OCI-LY7 (cell line): Measurements from ENCODE around the gene YAF2. TPM values are rescaled to one million over a fixed set of nuclear protein-coding genes. Genes with fewer than 3 reads are reported as not detected.

Experiments
- BruUV-seq: library from RNA; stranded (reverse); fragments of 400-500 nt; replicated peaks from 2 replicates; lab custom pipeline; 2021; lab: Mats Ljungman, UMichigan
- CTCF ChIA-PET: fragments of 300-600 bp; sonication (Branson Sonifier 250); formaldehyde crosslinking; loops from one replicate; lab custom pipeline; 2022; ENCODE audit warnings: antibody characterized with exemption; ENCODE audit not compliant: unreplicated experiment; lab: Charles Lee
- POLR2A ChIA-PET: fragments of 300-600 bp; sonication (Branson Sonifier 250); formaldehyde crosslinking; loops from one replicate; lab custom pipeline; 2022; ENCODE audit warnings: antibody characterized with exemption; lab: Charles Lee
- DNase-seq: peaks from one replicate; pipeline ENCODE4 v3.0.0-alpha.2; 2015; ENCODE audit warnings: low spot score
- H2AFZ ChIP-seq: fragments of 200-600 bp; sonication (generic), shearing (Covaris generic); 2 replicates; pipeline ENCODE4 v1.6.1; 2014; ENCODE audit warnings: mild to moderate bottlenecking, antibody characterized with exemption, low read length, moderate library complexity
- H3K27ac ChIP-seq: fragments of 200-600 bp; sonication (generic); 2 replicates; pipeline ENCODE4 v1.5.1; 2014; ENCODE audit warnings: mixed run types, low read depth, mild to moderate bottlenecking, moderate library complexity, low read length, inconsistent platforms; ENCODE audit not compliant: poor library complexity, severe bottlenecking
- H3K36me3 ChIP-seq: fragments of 200-600 bp; sonication (generic); 2 replicates; pipeline ENCODE4 v1.6.1; 2014; ENCODE audit warnings: mild to moderate bottlenecking, antibody characterized with exemption, low read length, moderate library complexity, mixed read lengths; ENCODE audit not compliant: insufficient read depth
- H3K4me1 ChIP-seq: fragments of 200-600 bp; sonication (generic); 2 replicates; pipeline ENCODE4 v1.5.1; 2014; ENCODE audit warnings: mild to moderate bottlenecking, low read length; ENCODE audit not compliant: insufficient read depth, poor library complexity, severe bottlenecking
- H3K4me2 ChIP-seq: fragments of 200-600 bp; sonication (generic); 2 replicates; pipeline ENCODE4 v1.6.1; 2014; ENCODE audit warnings: mild to moderate bottlenecking, low read length
- H3K4me3 ChIP-seq: fragments of 200-600 bp; sonication (generic); 2 replicates; pipeline ENCODE4 v1.5.1; 2014; ENCODE audit warnings: mild to moderate bottlenecking, low read depth, low read length; ENCODE audit not compliant: poor library complexity, severe bottlenecking
- H3K79me2 ChIP-seq: fragments of 200-600 bp; sonication (generic); 2 replicates; pipeline ENCODE4 v1.6.1; 2016; ENCODE audit warnings: low read depth, mild to moderate bottlenecking, low read length, moderate library complexity, mixed read lengths; ENCODE audit not compliant: insufficient read depth
- H3K9me2 ChIP-seq: fragments of 200-600 bp; sonication (generic); 2 replicates; pipeline ENCODE4 v1.6.1; 2016; ENCODE audit warnings: mild to moderate bottlenecking, low read length, mixed read lengths; ENCODE audit not compliant: insufficient read depth
- H3K9me3 ChIP-seq: fragments of 200-600 bp; sonication (generic); 2 replicates; pipeline ENCODE4 v1.6.1; 2014; ENCODE audit warnings: mild to moderate bottlenecking, mixed run types, low read length, mixed read lengths
- H4K20me1 ChIP-seq: fragments of 200-600 bp; sonication (generic); 2 replicates; pipeline ENCODE4 v1.6.1; 2014; ENCODE audit warnings: mild to moderate bottlenecking, antibody characterized with exemption, low read length, moderate library complexity, mixed read lengths; ENCODE audit not compliant: insufficient read depth
- EZH2phosphoT487 ChIP-seq: fragments of 200-600 bp; sonication (generic); IDR thresholded peaks from 2 replicates; pipeline ENCODE4 v1.6.1; 2018; ENCODE audit warnings: low read depth, borderline replicate concordance, mild to moderate bottlenecking, mixed run types, antibody characterized with exemption, low read length, moderate library complexity, mixed read lengths
- intact Hi-C: fragments of 100-400 bp; cut with micrococcal nuclease; formaldehyde crosslinking; loops from one replicate; pipeline ENCODE4 v1.10.0; 2022; ENCODE audit not compliant: unreplicated experiment
- total RNA-seq, 2 experiments: library from RNA; depleted of rRNA in 1 of 2; stranded (reverse); fragments of >200 nt in 1 of 2; shearing (Covaris generic) in 1 of 2; gene quantifications; 2 replicates each; pipeline ENCODE4 v1.2.3, GENCODE V29; 2014 to 2022
- TF ChIP-seq, protein P1 (sequence below): fragments of 200-600 bp; sonication (generic); conservative IDR thresholded peaks from 2 replicates; pipeline ENCODE4 v1.5.1; 2014; ENCODE audit warnings: mild to moderate bottlenecking, antibody characterized with exemption, low read length, moderate library complexity, mixed read lengths

Gene YAF2
- total RNA-seq, 2 experiments from 2014 or later, result 16.2 to 43.6 TPM

DNA sequence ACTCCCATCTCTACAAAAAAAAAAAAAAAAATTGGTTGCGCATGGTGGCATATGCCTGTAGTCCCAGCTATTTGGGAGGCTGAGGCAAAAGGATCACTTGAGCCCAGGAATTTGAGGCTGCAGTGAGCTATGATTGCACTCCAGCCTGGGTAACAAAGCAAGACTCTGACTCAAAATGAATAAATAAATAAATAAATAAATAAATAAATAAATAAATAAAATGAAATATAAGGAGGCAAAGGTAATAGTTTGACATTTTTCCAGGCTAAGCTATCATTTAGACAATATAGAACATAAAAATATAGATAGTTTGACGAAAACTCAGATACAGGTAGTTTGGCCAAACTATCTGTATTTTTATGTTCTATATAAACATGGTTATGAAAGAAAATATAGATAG lies 47.4 kb upstream of the YAF2 start:
- Histone ChIP-seq H4K20me1 (no peaks in the 10 kb centered on the region), H2AFZ (no peak overlapping the region), H3K27ac (no peak overlapping the region), H3K9me2 (no peaks in the 10 kb centered on the region), H3K4me2 (no peak overlapping the region), H3K9me3 (no peaks in the 10 kb centered on the region), H3K4me1 (no peaks in the 10 kb centered on the region), H3K79me2 (no peaks in the 10 kb centered on the region), H3K4me3 (no peak overlapping the region), H3K36me3 (no peaks in the 10 kb centered on the region)
- ChIA-PET CTCF (no interaction called here), POLR2A (interaction anchor here (0.7 kb wide), 1 partner anchor 79 kb away, joined by 3 read pairs; no protein-coding TSS in a partner anchor)
- TF ChIP-seq EZH2phosphoT487, result no peak
- TF ChIP-seq, protein P1, sequence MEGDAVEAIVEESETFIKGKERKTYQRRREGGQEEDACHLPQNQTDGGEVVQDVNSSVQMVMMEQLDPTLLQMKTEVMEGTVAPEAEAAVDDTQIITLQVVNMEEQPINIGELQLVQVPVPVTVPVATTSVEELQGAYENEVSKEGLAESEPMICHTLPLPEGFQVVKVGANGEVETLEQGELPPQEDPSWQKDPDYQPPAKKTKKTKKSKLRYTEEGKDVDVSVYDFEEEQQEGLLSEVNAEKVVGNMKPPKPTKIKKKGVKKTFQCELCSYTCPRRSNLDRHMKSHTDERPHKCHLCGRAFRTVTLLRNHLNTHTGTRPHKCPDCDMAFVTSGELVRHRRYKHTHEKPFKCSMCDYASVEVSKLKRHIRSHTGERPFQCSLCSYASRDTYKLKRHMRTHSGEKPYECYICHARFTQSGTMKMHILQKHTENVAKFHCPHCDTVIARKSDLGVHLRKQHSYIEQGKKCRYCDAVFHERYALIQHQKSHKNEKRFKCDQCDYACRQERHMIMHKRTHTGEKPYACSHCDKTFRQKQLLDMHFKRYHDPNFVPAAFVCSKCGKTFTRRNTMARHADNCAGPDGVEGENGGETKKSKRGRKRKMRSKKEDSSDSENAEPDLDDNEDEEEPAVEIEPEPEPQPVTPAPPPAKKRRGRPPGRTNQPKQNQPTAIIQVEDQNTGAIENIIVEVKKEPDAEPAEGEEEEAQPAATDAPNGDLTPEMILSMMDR, result no peak
- intact Hi-C loops, result no loop called here
- BruUV-seq, result no TSS peak
- DNase-seq, result no peak

DNA sequence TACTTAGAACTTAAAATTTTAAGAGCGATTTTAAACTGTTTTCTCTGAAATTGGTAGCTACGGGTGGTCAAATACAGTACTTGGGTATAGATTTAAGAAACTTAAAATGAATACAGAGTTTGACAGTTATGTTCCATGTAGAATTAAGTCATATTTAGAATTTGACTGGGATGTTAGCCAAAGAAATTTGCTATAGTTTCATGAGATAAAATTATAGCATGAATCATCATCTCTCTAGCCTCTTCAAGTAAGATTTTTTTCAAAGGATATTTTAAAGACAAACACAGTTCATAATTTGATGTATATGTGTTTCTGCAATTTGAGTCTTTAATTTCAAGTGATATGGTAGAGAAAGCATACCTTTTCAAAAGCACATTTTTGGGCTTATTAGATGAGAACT lies 46.8 kb upstream of the YAF2 start:
- CTCF ChIA-PET, result no interaction called here
- no peaks in the 10 kb centered on the region for H3K36me3 ChIP-seq
- POLR2A ChIA-PET, result interaction anchor here (1.1 kb wide), 1 partner anchor 9 kb away, joined by 5 read pairs; no protein-coding TSS in a partner anchor

DNA sequence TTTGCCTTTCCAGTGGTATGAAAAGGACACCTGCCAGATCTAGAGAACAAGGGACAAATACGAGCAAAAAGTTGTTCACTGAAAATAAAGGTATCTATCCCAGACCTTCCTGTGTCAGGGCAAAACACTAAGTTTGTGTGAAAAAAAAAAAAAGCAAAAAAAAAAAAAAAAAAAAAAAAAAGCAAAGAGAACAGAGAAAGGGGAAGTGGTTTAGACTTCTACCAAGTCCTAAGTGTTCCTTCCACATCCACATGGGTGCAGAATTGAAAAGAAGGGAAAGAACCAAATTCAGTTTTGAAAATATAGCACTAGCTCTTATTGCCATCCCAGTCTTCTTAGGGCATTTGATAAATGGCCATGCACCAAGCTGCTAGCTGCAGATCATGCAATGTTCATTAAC lies 46.1 kb upstream of the YAF2 start:
- TF ChIP-seq EZH2phosphoT487, result no peak
- TF ChIP-seq, protein P1, result no peak
- POLR2A ChIA-PET, result interaction anchor here (0.6 to 1.1 kb wide), 3 partner anchors 10 to 21 kb away, joined by 3 to 5 read pairs (median 3); no protein-coding TSS in a partner anchor
- intact Hi-C loops, result no loop called here
- DNase-seq, result no peak
- Histone ChIP-seq H3K4me1 (no peaks in the 10 kb centered on the region), H3K4me3 (no peak overlapping the region), H3K36me3 (no peaks in the 10 kb centered on the region), H3K27ac (no peak overlapping the region), H3K9me2 (no peaks in the 10 kb centered on the region), H3K9me3 (no peaks in the 10 kb centered on the region), H3K79me2 (no peaks in the 10 kb centered on the region), H3K4me2 (no peak overlapping the region), H4K20me1 (no peaks in the 10 kb centered on the region), H2AFZ (no peak overlapping the region)
- no TSS peak for BruUV-seq
- CTCF ChIA-PET, result no interaction called here

More for the DNA sequence above, 46.8 kb upstream of the YAF2 start:
- DNase-seq, result no peak
- H3K4me1 ChIP-seq, result no peaks in the 10 kb centered on the region
- no peaks in the 10 kb centered on the region for H3K79me2 ChIP-seq
- no peaks in the 10 kb centered on the region for H3K9me2 ChIP-seq
- H2AFZ ChIP-seq, result no peak overlapping the region
- no peaks in the 10 kb centered on the region for H4K20me1 ChIP-seq
- no peak overlapping the region for H3K27ac ChIP-seq
- TF ChIP-seq, protein P1, result no peak
- TF ChIP-seq EZH2phosphoT487, result no peak
- H3K9me3 ChIP-seq, result no peaks in the 10 kb centered on the region
- intact Hi-C loops, result no loop called here
- no peak overlapping the region for H3K4me3 ChIP-seq
- H3K4me2 ChIP-seq, result no peak overlapping the region
- BruUV-seq, result no TSS peak
